ENCODE results near the gene C17orf50.

The C17orf50 gene

GRCh38 chr17:35760587-35760986 is at the start of gene C17orf50:
TSS of gene C17orf50 (plus strand) at chr17:35760887. CDS start at chr17:35760942, 55 bp downstream.
- DNase-seq = no peak

- DNase-seq = no peak
Measured at GRCh38 chr17:35710950-35711349, 49.7 kb upstream of the C17orf50 start.

- no peak for DNase-seq
Measured at GRCh38 chr17:35713069-35713728, 47.5 kb upstream of the C17orf50 start.

DNA sequence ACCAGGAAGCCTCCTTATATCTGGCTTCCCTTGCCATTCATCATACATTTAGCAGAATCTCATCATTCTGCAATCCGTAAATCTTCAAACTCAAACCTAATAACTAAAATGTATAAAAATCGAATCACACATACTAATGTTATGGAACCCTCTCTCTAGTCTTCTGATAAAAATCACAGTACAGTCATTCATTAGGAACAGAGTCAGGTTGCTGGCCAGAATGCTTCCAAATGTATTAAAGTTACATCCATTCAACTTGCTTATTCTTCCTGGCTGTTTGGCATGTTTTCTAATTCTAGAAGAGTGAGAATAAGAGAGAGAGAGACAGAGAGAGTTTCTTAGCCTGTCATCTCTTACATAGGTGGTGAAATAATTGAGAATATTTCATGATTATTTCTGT is 45.7 kb upstream of the C17orf50 start:
- DNase-seq = no peak

DNA sequence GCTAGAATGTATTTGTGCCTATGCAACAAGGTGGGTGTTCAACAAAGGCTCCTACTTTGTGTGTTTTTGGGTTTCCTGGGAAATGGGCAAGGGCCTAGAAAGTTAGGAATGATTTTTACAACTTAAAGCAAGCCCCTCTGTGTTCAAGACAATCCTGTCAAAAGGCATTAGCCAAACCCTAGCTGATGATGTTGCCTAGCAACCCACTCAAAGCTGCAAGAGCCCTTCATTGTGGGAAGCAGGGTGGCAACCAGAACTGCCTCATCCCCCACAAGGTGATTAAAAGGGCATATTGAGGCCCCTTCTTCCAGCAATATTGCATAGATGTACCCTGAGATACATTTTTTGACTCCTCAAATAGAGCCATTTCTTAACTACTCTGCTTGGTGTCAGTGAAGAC is 45.3 kb upstream of the C17orf50 start:
- DNase-seq = no peak

DNA sequence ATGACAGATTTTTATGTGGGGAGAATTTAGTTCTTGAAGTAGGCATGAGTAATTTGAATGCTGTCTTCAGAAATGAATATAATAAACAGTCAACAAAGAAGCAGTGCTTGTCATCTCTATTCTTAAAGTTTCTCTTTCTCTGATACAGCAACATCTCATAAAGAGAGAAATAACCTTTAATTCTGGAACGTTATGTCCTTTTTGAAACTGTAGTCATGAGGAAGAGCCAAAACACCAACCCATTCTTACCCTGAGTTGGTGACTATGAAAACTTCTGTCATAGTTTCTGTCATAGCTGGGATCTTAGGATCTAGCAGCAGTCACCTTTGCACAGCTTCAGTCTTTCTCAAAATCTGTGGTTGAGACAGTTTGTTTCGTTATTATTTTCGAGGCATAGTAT is 44.5 kb upstream of the C17orf50 start:
- no peak for DNase-seq

DNA sequence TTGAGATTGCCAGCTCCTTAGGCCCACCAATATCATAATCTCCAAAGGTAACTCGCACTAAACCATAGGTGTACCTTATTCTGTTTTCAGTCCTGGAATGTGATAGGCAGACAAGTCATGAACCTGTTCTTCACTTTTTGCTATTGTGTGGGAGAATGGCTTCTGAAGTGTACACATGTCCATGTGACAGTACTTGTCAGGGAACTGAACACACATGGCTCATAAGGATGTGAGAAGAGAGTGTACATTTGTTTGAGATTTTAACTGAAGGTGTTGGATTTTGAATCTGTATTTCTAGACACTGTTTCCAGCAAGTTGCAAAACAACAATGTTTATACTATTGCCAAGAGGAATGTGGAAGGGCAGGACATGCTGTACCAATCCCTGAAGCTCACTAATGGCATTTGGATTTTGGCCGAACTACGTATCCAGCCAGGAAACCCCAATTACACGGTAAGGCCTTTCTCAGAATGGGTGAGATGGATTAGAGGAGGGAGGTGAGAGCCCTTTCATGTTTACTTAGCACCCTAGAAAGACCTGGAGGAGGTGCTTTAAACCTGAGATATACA is 43.7 kb upstream of the C17orf50 start:
- DNase-seq = no peak

DNA sequence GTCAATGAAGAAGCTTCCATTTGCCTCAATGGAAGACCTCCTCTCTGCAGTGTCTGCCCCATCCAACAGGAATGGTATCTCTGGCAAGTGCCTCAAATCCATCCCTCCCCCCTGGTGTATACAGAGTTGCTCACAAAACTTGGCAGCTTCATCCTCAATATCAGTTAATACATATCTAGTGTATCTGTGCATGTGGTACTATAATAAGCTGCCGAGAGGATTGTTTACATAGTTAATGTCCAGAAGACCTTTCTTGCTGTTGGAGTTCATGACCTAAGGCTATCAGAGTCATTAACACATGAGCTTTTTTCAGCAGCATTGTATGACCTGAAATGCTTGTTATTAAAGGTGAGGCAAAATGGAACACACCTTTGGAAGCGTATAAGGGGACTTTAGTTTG is 43.2 kb upstream of the C17orf50 start:
- DNase-seq = no peak

GRCh38 chr17:35723735-35724134 is 37.0 kb upstream of the C17orf50 start:
- DNase-seq = no peak

DNA sequence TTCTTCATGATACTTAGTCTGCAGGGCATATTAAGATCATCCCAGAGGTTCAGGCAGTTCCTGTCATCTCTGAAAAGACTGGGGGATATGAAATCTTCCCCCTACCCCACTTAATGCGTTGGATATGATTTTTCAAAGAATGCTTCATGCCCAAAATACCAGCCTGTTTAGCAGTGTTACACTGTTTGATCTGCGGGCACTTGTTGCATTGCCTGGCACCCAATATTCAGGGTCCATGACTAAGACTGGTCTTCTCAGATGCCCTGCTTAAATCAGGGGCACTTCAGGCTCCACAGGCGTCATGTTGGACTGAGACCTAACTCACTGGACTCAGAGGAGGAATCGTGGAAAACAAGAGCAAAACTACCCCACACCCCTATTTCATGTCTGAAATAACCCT is 35.6 kb upstream of the C17orf50 start:
- DNase-seq = no peak

DNA sequence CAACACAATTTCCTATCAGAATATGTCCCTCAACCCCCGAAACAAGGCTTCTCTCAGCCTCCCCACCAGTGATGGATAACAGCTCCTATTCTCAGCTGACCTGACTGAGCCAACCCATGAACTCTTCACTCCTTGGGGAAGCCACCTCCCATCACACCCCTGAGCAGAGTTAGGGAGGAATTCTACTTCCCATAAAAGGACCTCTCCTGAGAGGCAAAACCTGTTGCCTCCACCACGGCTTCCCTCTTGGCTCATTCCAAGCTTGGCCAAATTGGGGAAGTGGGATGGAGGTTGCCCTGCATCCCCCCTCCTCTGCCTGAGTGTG is 34.9 kb upstream of the C17orf50 start:
- no peak for DNase-seq

- DNase-seq = no peak
Measured at GRCh38 chr17:35726127-35726952, 34.3 kb upstream of the C17orf50 start.

GRCh38 chr17:35726953-35727460 is 33.7 kb upstream of the C17orf50 start:
- DNase-seq = no peak

- DNase-seq = no peak
Measured at GRCh38 chr17:35727635-35728034, 33.1 kb upstream of the C17orf50 start.

DNA sequence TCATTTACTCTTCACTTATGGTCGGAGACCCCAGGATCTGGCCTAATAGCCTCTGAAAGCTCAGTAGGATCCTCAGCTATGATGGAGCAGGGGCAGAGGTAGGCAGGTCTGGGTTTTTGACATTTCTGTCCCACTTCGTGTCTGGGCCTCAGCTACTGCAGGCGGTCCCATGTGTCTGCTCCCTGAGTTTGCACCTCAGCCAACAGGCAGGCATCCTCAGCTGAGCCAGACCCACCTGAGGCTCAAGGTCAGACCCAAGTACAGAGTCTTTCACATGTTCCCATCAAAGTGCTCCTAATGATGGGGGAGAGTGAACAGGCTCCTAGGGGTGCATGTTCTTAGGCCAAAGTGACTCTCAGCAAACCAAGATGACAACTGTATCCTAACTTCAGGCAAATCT is 32.1 kb upstream of the C17orf50 start:
- DNase-seq = no peak

- no peak for DNase-seq
Measured at GRCh38 chr17:35729405-35729833, 31.3 kb upstream of the C17orf50 start.

DNA sequence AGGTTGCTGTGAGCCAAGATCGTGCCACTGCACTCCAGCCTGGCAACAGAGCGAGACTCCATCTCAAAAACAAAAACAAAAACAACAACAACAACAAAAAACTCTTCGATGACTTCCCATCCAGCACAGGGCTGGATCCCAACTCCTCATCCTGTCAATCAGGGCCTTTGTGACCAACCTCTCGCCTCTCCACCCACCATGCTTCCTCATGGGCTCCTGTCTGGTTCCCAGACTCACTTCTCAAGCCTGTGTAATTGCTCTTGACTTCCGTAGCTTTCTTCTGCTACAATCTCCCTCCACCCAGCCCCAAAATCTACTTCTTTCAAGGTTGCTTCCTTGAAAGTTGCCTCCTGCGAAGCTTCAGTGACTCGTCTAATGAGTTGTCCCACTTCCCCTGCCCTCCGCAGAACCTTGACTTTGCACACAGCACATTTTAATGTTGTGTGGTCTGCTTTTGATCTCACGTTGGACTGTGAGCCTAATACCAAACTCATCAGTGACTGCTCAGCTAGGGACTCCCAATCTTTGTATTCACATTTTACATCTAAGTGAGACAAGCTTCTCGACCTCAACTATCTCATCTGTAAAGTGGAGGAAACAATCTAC is 30.2 kb upstream of the C17orf50 start:
- DNase-seq = no peak

DNA sequence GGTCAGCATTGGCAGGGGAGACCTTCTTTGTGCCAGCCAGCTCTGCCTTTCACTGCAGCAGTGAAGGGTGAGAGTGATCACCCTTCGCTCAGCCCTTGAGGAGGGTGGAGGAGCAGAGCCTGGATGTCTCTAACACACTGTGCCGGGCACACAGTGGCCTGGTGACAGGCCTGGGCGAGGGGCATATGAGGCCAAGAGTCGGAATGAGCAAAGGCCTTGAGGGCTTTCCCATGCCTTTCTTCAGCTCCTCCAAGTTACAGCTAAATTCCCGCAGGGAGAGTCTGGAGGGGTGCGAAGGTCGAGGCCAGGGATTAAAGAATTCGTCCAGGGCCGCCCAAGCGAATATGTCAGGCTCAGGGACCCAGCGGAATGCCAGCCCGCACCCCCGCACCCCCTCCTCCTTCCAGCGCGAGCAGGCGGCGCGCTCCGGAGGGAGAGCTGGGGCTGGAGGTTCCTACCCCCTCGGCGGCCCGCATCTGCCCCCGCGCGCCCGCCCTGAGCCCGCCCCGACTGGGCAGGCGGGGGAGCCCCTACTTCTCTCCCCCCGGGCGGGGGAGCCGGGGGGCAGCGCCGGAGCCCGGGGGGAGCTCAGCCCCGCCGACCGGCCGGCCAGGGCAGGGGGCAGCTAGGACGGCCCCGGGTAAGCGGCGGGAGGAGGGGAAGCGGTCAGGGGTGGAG is 29.3 kb upstream of the C17orf50 start, which contains the start of gene RASL10B:
Gene RASL10B, plus strand, starts transcription at position 401 of the 678 bp plus-strand sequence. CDS start 3,546 bp downstream, outside the sequence.
- no peak for DNase-seq

- no peak for DNase-seq
Measured at GRCh38 chr17:35731917-35732805, 28.5 kb upstream of the C17orf50 start.

- DNase-seq = no peak
Measured at GRCh38 chr17:35732806-35733136, 27.9 kb upstream of the C17orf50 start.

- no peak for DNase-seq
Measured at GRCh38 chr17:35733366-35733765, 27.3 kb upstream of the C17orf50 start.

DNA sequence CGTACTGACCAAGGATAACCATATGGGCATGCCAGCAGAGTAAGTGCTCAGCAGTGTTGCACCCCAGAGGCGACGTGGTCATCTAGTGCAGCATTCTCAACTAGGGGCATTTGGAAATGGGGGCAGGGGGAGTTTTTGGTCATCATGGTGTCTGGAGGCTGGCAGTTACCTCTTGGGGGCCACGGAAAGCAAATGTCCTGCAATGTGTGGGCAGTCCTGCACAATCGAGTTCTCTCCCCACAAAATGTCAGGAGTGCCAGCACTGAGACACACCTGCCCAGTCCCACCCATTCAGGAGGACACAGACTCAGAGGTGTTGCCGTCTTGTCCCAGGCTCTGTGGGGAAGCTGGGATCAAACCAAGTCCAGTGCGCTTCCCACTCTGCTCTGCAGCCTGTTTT is 26.3 kb upstream of the C17orf50 start:
- DNase-seq = no peak

Data from NCI-H1048 (cell line).